Measurements from ENCODE around the gene SNTA1. TPM values are rescaled to one million over a fixed set of nuclear protein-coding genes. Genes with fewer than 3 reads are reported as not detected.
"Not testable (repeated sequence)": the region's sequence is repeated elsewhere in the genome, so short reads cannot be mapped to it uniquely, and the experiment has no call there.

The SNTA1 gene
- total RNA-seq, 1 donor from 2014 or later: 4.7 TPM

GRCh38 chr20:33393609-33394008 lies 50.0 kb downstream of the SNTA1 start:
- no peak for ATAC-seq

- no peak for ATAC-seq
These were observed 51.7 kb downstream of the SNTA1 start for GRCh38 chr20:33391722-33392415.

- not testable (repeated sequence) for ATAC-seq
These were observed 54.2 kb downstream of the SNTA1 start for GRCh38 chr20:33389326-33389725.

- no peak for ATAC-seq
These were observed 55.3 kb downstream of the SNTA1 start for GRCh38 chr20:33388268-33388667.

GRCh38 chr20:33387177-33387576 lies 56.4 kb downstream of the SNTA1 start:
- ATAC-seq: peak; percentile 72

- ATAC-seq: no peak
These were observed 56.9 kb downstream of the SNTA1 start for GRCh38 chr20:33386673-33387072.

GRCh38 chr20:33377366-33377765 lies 66.2 kb downstream of the SNTA1 start:
- ATAC-seq: no peak

- no peak for ATAC-seq
These were observed 69.6 kb downstream of the SNTA1 start for GRCh38 chr20:33373735-33374605.

GRCh38 chr20:33372993-33373441 lies 70.5 kb downstream of the SNTA1 start:
- ATAC-seq: peak; percentile 31

GRCh38 chr20:33370291-33370690 lies 73.3 kb downstream of the SNTA1 start:
- peak; percentile 66 for ATAC-seq

GRCh38 chr20:33362898-33363297 lies 80.7 kb downstream of the SNTA1 start:
- no peak for ATAC-seq

GRCh38 chr20:33359399-33360261 lies 83.9 kb downstream of the SNTA1 start:
- ATAC-seq: no peak

Other genes starting within 250 kb of the SNTA1 start
- gene BPIFA3, start 226.4 kb downstream of the SNTA1 start, total RNA-seq: not detected
- not detected for gene BPIFA1, start 207.8 kb downstream of the SNTA1 start, total RNA-seq
- 8.3 TPM for gene BPIFB1, start 160.5 kb downstream of the SNTA1 start, total RNA-seq
- 14.7 TPM for gene CDK5RAP1, start 42.2 kb downstream of the SNTA1 start, total RNA-seq
- gene CBFA2T2, start 46.3 kb upstream of the SNTA1 start, total RNA-seq: 9.0 TPM
- not detected for gene C20orf144, start 218.6 kb upstream of the SNTA1 start, total RNA-seq
- gene ACTL10, start 223.2 kb upstream of the SNTA1 start, total RNA-seq: 2.0 TPM
- gene NECAB3, start 230.7 kb upstream of the SNTA1 start, total RNA-seq: 8.0 TPM
- gene E2F1, start 242.6 kb upstream of the SNTA1 start, total RNA-seq: 3.7 TPM

Measured in esophagus mucosa (tissue), 1 donor.